ENCODE data around the gene CTIF.

DNA sequence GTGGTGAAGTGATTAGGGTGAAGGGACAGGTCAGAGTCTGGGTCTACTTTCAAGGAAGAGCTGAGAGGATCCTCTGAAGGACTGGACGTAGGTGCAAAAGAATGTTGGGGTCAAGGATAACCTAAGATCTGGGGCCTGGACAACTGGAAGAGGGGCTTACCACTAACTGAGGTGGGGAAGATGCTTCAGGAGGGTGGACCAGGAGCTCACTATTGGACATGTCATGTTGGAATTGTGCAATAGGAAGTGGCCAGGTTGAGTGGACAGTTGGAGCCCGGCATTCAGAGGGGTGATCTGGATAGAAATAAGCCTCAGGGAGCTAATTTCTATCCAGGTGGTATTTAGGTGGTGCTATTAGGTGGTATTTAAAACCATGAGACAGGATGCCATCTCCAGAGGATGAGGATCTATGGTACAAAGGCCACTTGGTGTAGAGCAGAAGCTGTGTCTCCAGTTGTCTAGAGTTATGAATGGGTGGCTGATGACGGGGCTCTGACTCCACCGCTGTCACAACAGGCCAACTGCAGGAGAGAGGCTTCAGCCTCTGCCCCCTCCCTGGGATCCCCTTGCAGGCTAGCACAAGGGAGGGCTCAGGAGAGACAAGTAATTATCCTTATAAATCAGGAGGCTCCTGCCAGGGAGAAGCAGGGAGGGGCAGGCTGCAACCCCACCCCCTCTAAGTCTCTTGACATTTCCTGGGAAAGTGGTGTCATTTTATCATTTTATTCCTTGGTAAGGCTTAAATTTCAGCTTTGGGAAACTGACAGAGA lies 254.0 kb downstream of the CTIF start:
- TF ChIP-seq, protein P1, sequence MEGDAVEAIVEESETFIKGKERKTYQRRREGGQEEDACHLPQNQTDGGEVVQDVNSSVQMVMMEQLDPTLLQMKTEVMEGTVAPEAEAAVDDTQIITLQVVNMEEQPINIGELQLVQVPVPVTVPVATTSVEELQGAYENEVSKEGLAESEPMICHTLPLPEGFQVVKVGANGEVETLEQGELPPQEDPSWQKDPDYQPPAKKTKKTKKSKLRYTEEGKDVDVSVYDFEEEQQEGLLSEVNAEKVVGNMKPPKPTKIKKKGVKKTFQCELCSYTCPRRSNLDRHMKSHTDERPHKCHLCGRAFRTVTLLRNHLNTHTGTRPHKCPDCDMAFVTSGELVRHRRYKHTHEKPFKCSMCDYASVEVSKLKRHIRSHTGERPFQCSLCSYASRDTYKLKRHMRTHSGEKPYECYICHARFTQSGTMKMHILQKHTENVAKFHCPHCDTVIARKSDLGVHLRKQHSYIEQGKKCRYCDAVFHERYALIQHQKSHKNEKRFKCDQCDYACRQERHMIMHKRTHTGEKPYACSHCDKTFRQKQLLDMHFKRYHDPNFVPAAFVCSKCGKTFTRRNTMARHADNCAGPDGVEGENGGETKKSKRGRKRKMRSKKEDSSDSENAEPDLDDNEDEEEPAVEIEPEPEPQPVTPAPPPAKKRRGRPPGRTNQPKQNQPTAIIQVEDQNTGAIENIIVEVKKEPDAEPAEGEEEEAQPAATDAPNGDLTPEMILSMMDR (IDR thresholded peaks at IDR 0.05), result no peak
- TF ChIP-seq ZFX (IDR thresholded peaks at IDR 0.05; ENCODE audit: borderline replicate concordance), result no peak

Data from 22Rv1 (cell line).